ENCODE measurements around the gene CADPS.

Gene CADPS

GRCh38 chr3:62372621-62373041 lies 502.6 kb downstream of the CADPS start:
- DNase-seq (ENCODE audit: low spot score): no peak

- no peak for DNase-seq (ENCODE audit: low spot score)
Measured at GRCh38 chr3:62371720-62372591, 503.3 kb downstream of the CADPS start.

GRCh38 chr3:62370858-62371719 lies 504.1 kb downstream of the CADPS start:
- no peak for DNase-seq (ENCODE audit: low spot score)

- no peak for DNase-seq (ENCODE audit: low spot score)
Measured at GRCh38 chr3:62370112-62370857, 504.9 kb downstream of the CADPS start.

- DNase-seq (ENCODE audit: low spot score): no peak
Measured at GRCh38 chr3:62369476-62369743, 505.8 kb downstream of the CADPS start.

- DNase-seq (ENCODE audit: low spot score): no peak
Measured at GRCh38 chr3:62368705-62369475, 506.3 kb downstream of the CADPS start.

- DNase-seq (ENCODE audit: low spot score): no peak
Measured at GRCh38 chr3:62368290-62368704, 506.9 kb downstream of the CADPS start.

GRCh38 chr3:62367763-62368195 lies 507.4 kb downstream of the CADPS start:
- no peak for DNase-seq (ENCODE audit: low spot score)

- DNase-seq (ENCODE audit: low spot score): no peak
Measured at GRCh38 chr3:62366126-62366484, 509.1 kb downstream of the CADPS start.

GRCh38 chr3:62365391-62366125 lies 509.7 kb downstream of the CADPS start:
- DNase-seq (ENCODE audit: low spot score): no peak

- no peak for DNase-seq (ENCODE audit: low spot score)
Measured at GRCh38 chr3:62364191-62364590, 511.0 kb downstream of the CADPS start.

- DNase-seq (ENCODE audit: low spot score): no peak
Measured at GRCh38 chr3:62363275-62363674, 511.9 kb downstream of the CADPS start.

- DNase-seq (ENCODE audit: low spot score): no peak
Measured at GRCh38 chr3:62361824-62362223, 513.4 kb downstream of the CADPS start.

- no peak for DNase-seq (ENCODE audit: low spot score)
Measured at GRCh38 chr3:62361261-62361660, 514.0 kb downstream of the CADPS start.

GRCh38 chr3:62359531-62359930 lies 515.7 kb downstream of the CADPS start:
- no peak for DNase-seq (ENCODE audit: low spot score)

GRCh38 chr3:62356356-62356755 lies 518.9 kb downstream of the CADPS start:
- DNase-seq (ENCODE audit: low spot score): no peak

- no peak for DNase-seq (ENCODE audit: low spot score)
Measured at GRCh38 chr3:62355703-62356102, 519.5 kb downstream of the CADPS start.

Data from kidney capillary endothelial cell (primary cell).